HG03045 (cell line): ENCODE measurements around the gene MRGPRD.

ENCODE experiments used
- ATAC-seq: cut with Tn5 transposase; IDR thresholded peaks from one replicate; pipeline ENCODE4 v1.9.1; 2021; ENCODE audit warnings: mild to moderate bottlenecking, moderate library complexity; ENCODE audit not compliant: unreplicated experiment

MRGPRD gene

GRCh38 chr11:68980776-68981065 lies at the start of gene MRGPRD:
Gene MRGPRD, minus strand, starts transcription at chr11:68980986. Its CDS starts 0 bp downstream, at chr11:68980986.
- no peak for ATAC-seq

GRCh38 chr11:69030301-69030700 lies 49.5 kb upstream of the MRGPRD start:
- no peak for ATAC-seq

GRCh38 chr11:69027704-69028372 lies 47.1 kb upstream of the MRGPRD start:
- no peak for ATAC-seq

- ATAC-seq = no peak
Measured at GRCh38 chr11:69024509-69024908, 43.7 kb upstream of the MRGPRD start.

GRCh38 chr11:69022260-69022659 lies 41.5 kb upstream of the MRGPRD start:
- ATAC-seq = no peak

GRCh38 chr11:69018924-69019323 lies 38.1 kb upstream of the MRGPRD start:
- ATAC-seq = no peak

- ATAC-seq = no peak
Measured at GRCh38 chr11:69017951-69018350, 37.2 kb upstream of the MRGPRD start.

GRCh38 chr11:69014898-69015549 lies 34.2 kb upstream of the MRGPRD start:
- no peak for ATAC-seq

- no peak for ATAC-seq
Measured at GRCh38 chr11:69014084-69014851, 33.5 kb upstream of the MRGPRD start.

GRCh38 chr11:69013009-69013951 lies 32.5 kb upstream of the MRGPRD start, which contains the start of gene MRGPRF:
Gene MRGPRF, minus strand, starts transcription at chr11:69013246. Its CDS starts 3,345 bp downstream, at chr11:69009901.
- no peak for ATAC-seq

- no peak for ATAC-seq
Measured at GRCh38 chr11:69012092-69013008, 31.6 kb upstream of the MRGPRD start.

GRCh38 chr11:69011624-69012091 lies 30.9 kb upstream of the MRGPRD start:
- ATAC-seq = no peak

- no peak for ATAC-seq
Measured at GRCh38 chr11:69010964-69011623, 30.3 kb upstream of the MRGPRD start.

- no peak for ATAC-seq
Measured at GRCh38 chr11:69010361-69010891, 29.6 kb upstream of the MRGPRD start.

GRCh38 chr11:69009441-69010211 lies 28.8 kb upstream of the MRGPRD start:
- ATAC-seq = no peak

- no peak for ATAC-seq
Measured at GRCh38 chr11:69008737-69009440, 28.1 kb upstream of the MRGPRD start.

GRCh38 chr11:69007975-69008381 lies 27.2 kb upstream of the MRGPRD start:
- no peak for ATAC-seq
